IPS DF 6.9 (cell line): Measurements from ENCODE around the gene SLC6A17.

Source experiments
- DNase-seq: peaks from one replicate; pipeline ENCODE4 v3.0.0-alpha.2; 2013; ENCODE audit warnings: low read depth, low spot score
- H3K27ac ChIP-seq: one replicate; pipeline ENCODE4 v1.5.1; 2013; ENCODE audit warnings: low read length, control low read depth
- H3K27me3 ChIP-seq: 2 replicates; pipeline ENCODE4 v1.6.1; 2013; ENCODE audit warnings: mild to moderate bottlenecking, low read length; ENCODE audit not compliant: control insufficient read depth, insufficient read depth
- H3K36me3 ChIP-seq: 2 replicates; pipeline ENCODE4 v1.6.1; 2013; ENCODE audit warnings: low read length; ENCODE audit not compliant: control insufficient read depth, insufficient read depth
- H3K4me1 ChIP-seq: 2 replicates; pipeline ENCODE4 v1.6.1; 2013; ENCODE audit warnings: low read length; ENCODE audit not compliant: control insufficient read depth, insufficient read depth
- H3K4me3 ChIP-seq: 2 replicates; pipeline ENCODE4 v1.5.1; 2013; ENCODE audit warnings: mild to moderate bottlenecking, low read length
- H3K9me3 ChIP-seq: 2 replicates; pipeline ENCODE4 v1.6.1; 2013; ENCODE audit warnings: low read length, inconsistent platforms; ENCODE audit not compliant: control insufficient read depth, insufficient read depth
- WGBS: extraction: QIAGEN DNeasy Blood & Tissue Kit; methylation state at CpG from one replicate; pipeline ENCODE4 v1.1.7; 2013; ENCODE audit warnings: mixed read lengths, missing lambda C conversion rate; ENCODE audit not compliant: insufficient read length, insufficient coverage; 5-methylcytosine and 5-hydroxymethylcytosine counted together

Gene SLC6A17

DNA sequence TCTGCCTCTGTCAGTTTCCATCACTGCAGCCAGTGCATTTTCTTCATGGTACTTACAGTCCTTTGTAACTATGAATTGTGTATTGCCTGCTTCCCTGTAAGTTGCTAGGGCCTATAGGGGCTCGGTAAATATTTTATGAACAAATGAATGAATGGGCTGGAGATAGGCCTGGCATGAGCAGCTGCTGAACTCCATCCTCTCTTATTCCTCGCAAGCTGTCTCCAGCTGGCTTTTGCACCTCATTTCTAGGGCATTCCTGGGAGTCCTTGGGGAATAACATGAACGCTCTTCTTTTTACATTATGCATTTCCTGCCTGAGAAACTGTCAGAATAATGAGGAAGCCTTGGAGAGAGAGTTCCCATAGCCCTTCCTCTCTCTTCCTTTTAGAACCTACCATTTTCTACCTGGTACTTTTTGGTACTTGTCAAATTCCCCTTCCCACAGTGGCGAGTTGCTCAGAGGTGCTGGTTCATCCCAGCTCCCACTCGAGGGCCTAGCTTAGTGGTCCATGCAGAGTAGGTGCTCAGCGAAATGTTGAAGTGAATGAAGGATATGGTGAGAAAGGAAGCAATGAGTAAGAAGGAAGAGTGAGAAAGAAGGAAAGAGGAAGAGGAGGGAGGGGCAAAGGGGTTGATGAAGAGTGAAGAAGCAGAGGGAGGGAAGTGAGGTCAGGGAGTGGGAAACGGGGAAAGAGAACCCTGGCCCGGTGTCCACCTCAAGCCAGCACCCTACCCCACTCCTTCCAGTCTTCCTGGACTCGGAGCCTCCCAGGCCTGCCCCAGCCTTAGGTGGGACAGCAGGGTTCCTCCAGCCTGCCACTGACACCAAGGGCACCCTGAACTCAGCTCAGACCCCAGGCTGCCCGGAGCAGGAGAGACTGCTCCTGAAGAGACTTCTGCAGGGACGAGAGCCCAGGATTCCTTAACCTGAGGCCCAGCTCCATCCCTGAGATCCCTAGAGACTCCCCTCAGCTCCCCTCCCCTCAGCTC is 89.4 kb downstream of the SLC6A17 start:
- H3K36me3 ChIP-seq: no peaks in the 10 kb centered on the region
- no peak overlapping the region for H3K4me3 ChIP-seq
- no peaks in the 10 kb centered on the region for H3K27me3 ChIP-seq
- H3K27ac ChIP-seq: no peak overlapping the region
- WGBS: 100% methylated on average over 1 of the region's 11 CpGs
- H3K9me3 ChIP-seq: no peaks in the 10 kb centered on the region
- DNase-seq: no peak
- H3K4me1 ChIP-seq: peaks cover 10% of the 10 kb centered on the region

DNA sequence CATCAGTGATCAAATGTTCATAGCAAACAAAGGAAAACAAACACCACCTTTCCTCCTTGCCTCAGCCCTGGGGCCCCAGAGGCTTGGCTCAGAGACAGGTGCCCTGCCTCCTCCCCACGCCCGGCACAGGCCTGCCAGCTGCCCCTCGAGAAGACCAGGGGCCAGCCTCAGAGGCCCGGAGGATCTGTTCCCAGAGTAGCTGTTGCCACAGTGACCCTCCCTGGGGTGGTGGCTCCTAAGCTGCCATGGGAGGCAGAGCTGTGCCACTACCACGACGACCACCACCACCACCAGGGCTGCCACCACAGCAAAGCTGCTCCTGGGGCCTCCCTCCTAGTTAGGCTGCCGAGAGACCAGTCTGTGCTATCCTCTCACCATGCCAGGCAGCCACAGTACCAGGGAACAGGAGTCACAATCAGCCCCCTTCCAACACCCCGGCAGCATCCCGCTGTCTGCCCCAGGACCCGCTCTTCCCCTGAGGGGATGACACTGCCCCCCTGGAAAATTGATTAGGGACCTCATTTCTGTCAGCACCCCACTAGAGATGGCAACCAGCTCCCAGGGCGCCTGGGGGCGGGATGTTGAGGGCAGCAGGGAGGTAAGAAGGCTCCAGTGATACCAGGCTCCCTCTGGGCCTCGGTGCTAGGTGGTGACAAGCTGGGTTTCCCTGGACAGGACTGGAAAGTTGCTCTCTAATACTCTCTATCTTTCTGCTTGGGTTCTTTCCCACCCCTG is 90.3 kb downstream of the SLC6A17 start:
- Histone ChIP-seq H3K4me1 (peaks cover 10% of the 10 kb centered on the region), H3K27me3 (no peaks in the 10 kb centered on the region), H3K9me3 (no peaks in the 10 kb centered on the region), H3K27ac (no peak overlapping the region), H3K36me3 (no peaks in the 10 kb centered on the region), H3K4me3 (no peak overlapping the region; the same call in 1 of the 2 replicates)
- WGBS: no CpG with 5 or more reads among the region's 13 CpGs
- DNase-seq: no peak

DNA sequence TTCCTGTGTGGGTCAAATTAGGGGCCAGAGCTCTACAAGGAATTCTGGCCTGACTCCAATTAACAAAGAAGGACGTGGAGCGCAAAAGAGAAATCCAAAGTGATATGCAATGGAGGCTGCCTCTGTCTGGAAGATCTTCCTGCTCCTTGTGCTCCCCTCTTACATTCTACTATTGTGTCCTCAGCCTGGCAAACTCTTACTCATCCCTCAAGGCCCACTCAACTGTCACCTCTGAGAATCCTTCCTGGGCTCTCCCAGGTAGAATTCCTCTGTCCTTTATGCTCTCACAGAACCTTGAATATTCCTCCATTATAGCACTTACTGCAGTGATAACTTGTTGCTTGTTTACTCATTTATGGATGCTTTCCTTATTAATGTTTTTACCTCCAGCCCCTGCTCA is 91.2 kb downstream of the SLC6A17 start:
- DNase-seq: no peak
- WGBS: no CpG with 5 or more reads among the region's 2 CpGs
- Histone ChIP-seq H3K4me1 (peaks cover 10% of the 10 kb centered on the region), H3K9me3 (no peaks in the 10 kb centered on the region), H3K27ac (no peak overlapping the region), H3K4me3 (no peak overlapping the region), H3K36me3 (no peaks in the 10 kb centered on the region), H3K27me3 (no peaks in the 10 kb centered on the region)

DNA sequence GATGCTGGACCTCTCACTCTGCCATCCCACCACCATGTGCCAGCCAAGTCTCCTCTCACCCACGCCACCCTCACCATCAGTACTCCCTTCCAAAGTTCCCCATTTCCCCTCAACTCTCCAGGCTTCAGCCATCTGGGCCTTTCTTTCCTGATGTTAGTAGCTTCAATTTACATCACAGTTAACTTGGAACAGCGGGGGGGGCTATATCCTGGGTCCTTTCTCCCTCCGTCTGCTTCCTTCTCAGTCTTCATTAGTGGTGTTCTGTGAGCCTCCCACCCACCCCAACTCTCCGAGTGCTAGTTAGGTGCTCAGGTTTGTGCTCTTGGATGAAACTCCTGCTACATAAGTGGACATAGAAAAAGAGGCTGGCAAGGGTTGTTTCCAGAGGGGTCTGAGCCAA is 91.8 kb downstream of the SLC6A17 start:
- Histone ChIP-seq H3K9me3 (no peaks in the 10 kb centered on the region), H3K4me3 (no peak overlapping the region), H3K36me3 (no peaks in the 10 kb centered on the region), H3K27me3 (no peaks in the 10 kb centered on the region), H3K27ac (no peak overlapping the region), H3K4me1 (peaks cover 10% of the 10 kb centered on the region)
- DNase-seq: no peak
- WGBS: no CpG with 5 or more reads among the region's 4 CpGs

DNA sequence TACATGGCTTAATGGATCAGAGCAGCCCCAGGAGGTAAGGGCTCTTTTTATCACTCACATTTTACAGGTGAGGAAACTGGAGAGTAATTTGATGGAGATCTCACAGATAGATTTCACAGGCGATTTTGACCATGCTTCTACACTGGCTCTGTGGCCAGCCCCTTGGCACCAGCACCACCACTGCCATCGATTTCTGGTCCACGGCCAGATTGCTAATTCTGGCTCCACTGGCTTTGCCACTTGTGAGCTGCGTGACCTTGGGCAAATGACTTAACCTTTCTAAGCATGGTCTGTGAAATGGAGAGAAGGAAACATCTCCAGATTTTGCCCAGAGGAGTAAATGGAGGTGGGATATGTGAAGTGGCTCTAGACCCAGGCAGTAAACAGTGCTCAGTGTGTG is 92.4 kb downstream of the SLC6A17 start:
- Histone ChIP-seq H3K36me3 (no peaks in the 10 kb centered on the region), H3K27ac (no peak overlapping the region), H3K9me3 (no peaks in the 10 kb centered on the region), H3K27me3 (no peaks in the 10 kb centered on the region), H3K4me1 (peaks cover 10% of the 10 kb centered on the region), H3K4me3 (no peak overlapping the region)
- no CpG with 5 or more reads among the region's 4 CpGs for WGBS
- DNase-seq: no peak

DNA sequence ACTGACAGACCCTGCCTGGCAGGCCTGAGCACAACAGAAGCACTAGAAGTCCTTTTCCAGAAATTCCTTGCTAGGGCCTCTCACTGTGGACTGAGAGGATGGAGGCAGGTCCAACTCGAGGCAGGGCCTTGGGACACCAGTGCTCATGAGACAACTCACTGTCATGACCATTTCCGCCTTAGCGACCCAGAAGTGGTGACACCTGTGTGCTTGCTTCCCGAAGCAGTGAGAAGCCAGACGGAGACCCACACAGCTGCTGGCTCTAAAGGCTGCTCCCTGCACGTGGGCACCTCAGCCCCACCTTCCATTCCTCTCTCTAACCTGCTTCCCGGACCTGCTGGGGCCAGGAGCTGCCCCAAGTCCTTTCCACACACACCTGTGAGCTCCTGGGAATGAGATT is 92.9 kb downstream of the SLC6A17 start:
- Histone ChIP-seq H3K9me3 (no peaks in the 10 kb centered on the region), H3K4me1 (peaks cover 10% of the 10 kb centered on the region)
- WGBS: no CpG with 5 or more reads among the region's 7 CpGs

DNA sequence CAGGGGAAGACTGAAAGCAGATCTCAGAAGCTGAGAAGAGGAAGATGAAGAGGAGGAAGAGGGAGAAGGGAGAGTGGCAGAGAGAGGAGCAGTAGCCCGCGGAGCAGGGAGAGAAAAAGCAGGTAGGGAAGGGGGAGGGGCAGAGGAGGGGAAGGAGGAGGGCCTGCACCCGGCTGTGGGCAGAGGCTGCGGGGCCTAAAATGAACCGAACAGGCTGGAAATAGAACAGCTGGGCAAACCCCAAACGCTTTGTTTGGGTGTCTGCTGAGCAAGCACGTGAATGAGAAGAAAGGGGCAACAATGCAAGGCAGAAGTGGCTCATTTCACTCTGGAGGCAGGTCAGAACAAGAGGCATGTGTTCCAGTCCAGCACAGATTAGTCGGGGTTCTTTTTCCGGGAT is 93.3 kb downstream of the SLC6A17 start:
- Histone ChIP-seq H3K9me3 (no peaks in the 10 kb centered on the region), H3K36me3 (no peaks in the 10 kb centered on the region), H3K4me3 (no peak overlapping the region), H3K27me3 (no peaks in the 10 kb centered on the region), H3K4me1 (peaks cover 10% of the 10 kb centered on the region), H3K27ac (no peak overlapping the region)
- no CpG with 5 or more reads among the region's 9 CpGs for WGBS
- DNase-seq: no peak

More for the DNA sequence above, 92.9 kb downstream of the SLC6A17 start:
- Histone ChIP-seq H3K27me3 (no peaks in the 10 kb centered on the region), H3K27ac (no peak overlapping the region), H3K4me3 (no peak overlapping the region), H3K36me3 (no peaks in the 10 kb centered on the region)
- DNase-seq: no peak

DNA sequence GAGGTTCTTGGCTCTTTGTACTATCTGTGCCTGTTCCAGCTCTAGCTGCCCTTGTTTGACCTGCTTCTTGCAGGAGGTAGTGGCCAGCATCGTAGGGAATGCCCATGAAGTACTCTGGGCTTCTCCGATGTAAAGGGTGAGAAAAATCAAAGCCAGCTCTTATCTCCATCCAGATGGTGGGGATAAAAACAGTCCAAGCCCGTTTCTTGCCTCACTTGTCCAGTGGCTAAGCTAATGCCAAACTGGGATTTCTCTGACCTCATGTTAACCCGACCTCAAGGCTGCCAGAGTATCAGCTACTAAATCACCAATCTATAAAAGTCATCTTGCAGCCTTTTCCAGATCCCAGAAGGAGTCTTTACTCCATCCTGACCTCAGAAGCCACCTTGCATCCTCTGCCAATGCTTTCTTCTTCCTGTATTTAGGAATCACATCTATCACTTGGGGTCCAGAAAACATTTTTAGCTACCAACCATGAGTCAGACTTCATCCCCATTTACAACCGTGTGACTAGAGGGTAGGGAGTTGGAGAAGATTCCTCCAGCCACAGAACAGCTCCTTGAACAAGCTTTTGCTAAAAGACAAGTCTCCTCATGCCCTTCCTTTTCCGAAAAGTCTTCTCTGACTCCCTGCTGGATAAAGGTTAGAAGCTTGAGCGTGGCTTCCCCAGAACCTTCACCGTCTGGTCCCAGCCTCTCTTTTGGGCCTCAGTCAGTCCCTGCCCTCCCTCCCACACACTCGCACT is 95.8 kb downstream of the SLC6A17 start:
- no peak overlapping the region for H3K4me3 ChIP-seq
- no peaks in the 10 kb centered on the region for H3K36me3 ChIP-seq
- H3K27ac ChIP-seq: no peak overlapping the region
- peaks cover 10% of the 10 kb centered on the region for H3K4me1 ChIP-seq
- DNase-seq: no peak
- WGBS: no CpG with 5 or more reads among the region's 9 CpGs
- no peaks in the 10 kb centered on the region for H3K9me3 ChIP-seq
- no peaks in the 10 kb centered on the region for H3K27me3 ChIP-seq

DNA sequence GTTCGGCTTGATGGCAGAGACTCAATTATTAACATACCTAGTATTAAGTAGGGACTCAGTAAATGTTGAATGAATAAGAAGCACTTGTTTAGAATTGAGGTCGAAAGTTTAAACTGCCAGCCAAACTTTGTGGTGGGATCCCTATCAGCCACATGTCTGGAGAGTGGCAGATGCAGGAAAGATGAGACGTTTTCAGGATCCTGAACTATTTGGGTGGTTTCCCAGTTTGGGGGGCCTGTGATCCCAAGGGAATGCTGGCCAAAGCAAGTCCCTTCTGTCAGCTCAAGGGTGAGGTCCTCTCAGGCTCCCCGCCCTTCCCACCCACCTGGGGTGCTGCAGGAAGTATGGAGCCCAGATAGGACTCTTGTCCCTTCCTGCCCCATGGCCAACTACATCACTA is 98.5 kb downstream of the SLC6A17 start:
- no CpG with 5 or more reads among the region's 4 CpGs for WGBS
- H3K27ac ChIP-seq: no peak overlapping the region
- no peaks in the 10 kb centered on the region for H3K36me3 ChIP-seq
- no peak overlapping the region for H3K4me3 ChIP-seq
- DNase-seq: no peak
- no peaks in the 10 kb centered on the region for H3K27me3 ChIP-seq
- no peaks in the 10 kb centered on the region for H3K4me1 ChIP-seq
- H3K9me3 ChIP-seq: no peaks in the 10 kb centered on the region

DNA sequence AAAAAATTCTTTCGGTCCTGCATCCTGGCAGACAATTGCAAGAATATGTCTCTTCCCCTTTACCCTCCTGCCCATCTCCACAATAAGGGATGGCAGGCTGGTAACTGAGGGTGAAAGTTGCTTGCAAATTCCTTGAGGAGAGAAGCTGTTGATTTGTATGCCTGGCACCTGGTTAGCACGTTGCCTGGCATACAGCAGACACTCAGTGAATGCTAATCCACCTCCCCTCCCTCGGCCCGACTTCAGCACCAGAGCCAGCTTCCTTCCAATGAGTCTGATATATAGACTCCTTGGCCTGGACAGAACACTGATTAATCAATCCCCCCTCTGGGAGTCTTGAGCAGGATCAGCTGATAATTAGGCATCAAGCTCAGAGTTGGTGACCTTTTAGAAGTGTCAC is 99.0 kb downstream of the SLC6A17 start:
- no peak for DNase-seq
- no CpG with 5 or more reads among the region's 4 CpGs for WGBS

More for the DNA sequence above, 99.0 kb downstream of the SLC6A17 start:
- no peaks in the 10 kb centered on the region for H3K36me3 ChIP-seq
- no peak overlapping the region for H3K4me3 ChIP-seq
- no peaks in the 10 kb centered on the region for H3K4me1 ChIP-seq
- no peaks in the 10 kb centered on the region for H3K27me3 ChIP-seq
- no peaks in the 10 kb centered on the region for H3K9me3 ChIP-seq
- no peak overlapping the region for H3K27ac ChIP-seq
